WTC11 (cell line): ENCODE data around the gene SGCA. TPM values are rescaled to one million over a fixed set of nuclear protein-coding genes. Genes with fewer than 3 reads are reported as not detected.

Source experiments
- ATAC-seq: fragments of 200-7000 bp; cut with Tn5 transposase; 2 replicates; pipeline ENCODE4 v1.10.0; 2021; ENCODE audit warnings: mild to moderate bottlenecking, moderate library complexity
- CTCF ChIA-PET: fragments of 300-600 bp; sonication (Branson Sonifier 250); formaldehyde crosslinking; loops from one replicate; lab custom pipeline; 2021; ENCODE audit warnings: antibody characterized with exemption; lab: Charles Lee
- POLR2A ChIA-PET: fragments of 350-600 bp; sonication (Branson Sonifier 250); formaldehyde crosslinking; loops from one replicate; lab custom pipeline; 2021; ENCODE audit warnings: antibody characterized with exemption; lab: Charles Lee
- DNase-seq: peaks from one replicate; pipeline ENCODE4 v3.0.0; 2021; ENCODE audit warnings: low spot score
- H3K27ac Mint-ChIP-seq: 2 replicates; pipeline ENCODE4 v1.8.0; 2021; ENCODE audit warnings: mixed read lengths
- H3K27me3 Mint-ChIP-seq: 2 replicates; pipeline ENCODE4 v1.8.0; 2021; ENCODE audit warnings: low read depth, mild to moderate bottlenecking, moderate library complexity, mixed read lengths
- H3K36me3 Mint-ChIP-seq: 2 replicates; pipeline ENCODE4 v1.8.0; 2021; ENCODE audit warnings: mixed read lengths
- H3K4me1 Mint-ChIP-seq: 2 replicates; pipeline ENCODE4 v1.8.0; 2022; ENCODE audit warnings: mixed read lengths
- H3K4me3 Mint-ChIP-seq: 2 replicates; pipeline ENCODE4 v1.8.0; 2021; ENCODE audit warnings: mild to moderate bottlenecking, moderate library complexity, mixed read lengths
- H3K9me3 Mint-ChIP-seq: 2 replicates; pipeline ENCODE4 v1.8.0; 2021; ENCODE audit warnings: mixed read lengths
- ESRRA ChIP-seq: sonication (generic); formaldehyde crosslinking; IDR thresholded peaks from 2 replicates; pipeline ENCODE4 v1.8.1; 2022; ENCODE audit warnings: mild to moderate bottlenecking, missing genetic modification reagents, borderline replicate concordance
- ETV6 ChIP-seq: sonication (generic); formaldehyde crosslinking; IDR thresholded peaks from 2 replicates; pipeline ENCODE4 v1.8.1; 2022; ENCODE audit warnings: mild to moderate bottlenecking, missing genetic modification reagents
- GRHL2 ChIP-seq: fragments of 250-450 bp; sonication (Bioruptor Pico); IDR thresholded peaks from 2 replicates; pipeline ENCODE4 v1.8.0; 2022; ENCODE audit warnings: mild to moderate bottlenecking, moderate library complexity; ENCODE audit not compliant: insufficient replicate concordance, severe bottlenecking
- GTF2I ChIP-seq: fragments of 250-450 bp; sonication (Bioruptor Pico); conservative IDR thresholded peaks from 2 replicates; pipeline ENCODE4 v1.4.0; 2021; ENCODE audit warnings: mild to moderate bottlenecking
- IRF2 ChIP-seq: sonication (generic); formaldehyde crosslinking; IDR thresholded peaks from 2 replicates; pipeline ENCODE4 v1.8.0; 2022; ENCODE audit warnings: low read depth, missing genetic modification reagents, borderline replicate concordance
- MXD4 ChIP-seq: fragments of 250-450 bp; sonication (Bioruptor Pico); IDR thresholded peaks from 2 replicates; pipeline ENCODE4 v1.8.0; 2021; ENCODE audit warnings: mild to moderate bottlenecking, moderate library complexity, borderline replicate concordance
- NR3C1 ChIP-seq: sonication (generic); formaldehyde crosslinking; conservative IDR thresholded peaks from 2 replicates; pipeline ENCODE4 v1.8.1; 2023; ENCODE audit warnings: low read depth, mild to moderate bottlenecking, missing genetic modification reagents
- TEAD4 ChIP-seq: sonication (generic); formaldehyde crosslinking; IDR thresholded peaks from 2 replicates; pipeline ENCODE4 v1.8.0; 2022; ENCODE audit warnings: mild to moderate bottlenecking, missing genetic modification reagents
- ZNF396 ChIP-seq: fragments of 250-450 bp; sonication (Bioruptor Pico); IDR thresholded peaks from 2 replicates; pipeline ENCODE4 v1.8.0; 2021; ENCODE audit warnings: mild to moderate bottlenecking, moderate library complexity, borderline replicate concordance
- total RNA-seq: library from RNA; stranded (reverse); gene quantifications from 3 replicates; pipeline ENCODE4 v1.2.3, GENCODE V29; 2021
- TF ChIP-seq, protein P1 (sequence below): sonication (generic); formaldehyde crosslinking; IDR thresholded peaks from 2 replicates; pipeline ENCODE4 v1.8.0; 2023; ENCODE audit warnings: missing genetic modification reagents, mild to moderate bottlenecking, borderline replicate concordance
- TF ChIP-seq, protein P2 (sequence below): sonication (generic); formaldehyde crosslinking; IDR thresholded peaks from 2 replicates; pipeline ENCODE4 v1.8.0; 2022; ENCODE audit warnings: missing genetic modification reagents
- TF ChIP-seq, protein P3 (sequence below): fragments of 250-450 bp; sonication (Bioruptor Pico); IDR thresholded peaks from 2 replicates; pipeline ENCODE4 v1.9.0; 2021; ENCODE audit warnings: mild to moderate bottlenecking, borderline replicate concordance
- TF ChIP-seq, protein P4 (sequence below): sonication (generic); formaldehyde crosslinking; IDR thresholded peaks from 2 replicates; pipeline ENCODE4 v1.8.1; 2022; ENCODE audit warnings: low read depth, mild to moderate bottlenecking, moderate library complexity, missing genetic modification reagents, borderline replicate concordance
- TF ChIP-seq, protein P5 (sequence below): sonication (generic); formaldehyde crosslinking; IDR thresholded peaks from 2 replicates; pipeline ENCODE4 v1.8.1; 2022; ENCODE audit warnings: low read depth, missing genetic modification reagents, borderline replicate concordance

The SGCA gene
- total RNA-seq, 1 experiment from 2014 or later = 1.0 TPM

DNA sequence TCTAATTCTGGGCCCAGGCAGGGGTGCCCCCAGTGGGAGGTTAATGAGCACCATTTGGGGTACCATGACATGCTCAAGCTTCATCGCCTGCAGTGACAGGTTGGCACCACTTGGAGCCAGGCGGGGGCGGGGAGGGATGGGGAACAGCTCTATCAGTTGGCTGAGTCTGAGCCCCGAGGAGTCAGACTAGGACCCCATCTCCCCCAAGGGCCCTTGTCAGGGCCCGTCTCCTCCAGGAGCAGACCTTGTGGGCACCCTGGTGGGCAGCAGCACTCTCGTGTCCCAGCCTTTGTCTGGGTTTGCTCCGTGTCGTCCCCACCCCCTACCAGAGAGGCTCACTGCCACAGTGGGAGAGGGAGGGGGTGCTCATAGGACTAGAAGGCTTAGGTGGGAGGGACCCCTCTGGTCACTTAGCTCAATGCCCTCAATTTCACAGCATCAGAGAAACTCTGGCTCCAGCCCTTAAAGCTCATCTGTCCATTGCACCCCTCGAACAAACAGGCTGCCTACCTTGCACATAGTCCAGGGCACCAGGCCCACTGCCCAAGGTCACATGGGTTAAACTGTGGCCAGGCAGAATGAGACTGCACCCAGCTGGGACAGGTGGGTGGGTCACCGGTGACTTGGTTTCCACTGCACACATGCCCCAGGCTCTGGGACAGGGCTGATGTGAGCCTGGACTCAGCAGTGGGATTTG, 19.4 kb upstream of the SGCA start:
- Mint-ChIP-seq H3K27ac (no peak overlapping the region), H3K4me3 (no peak overlapping the region), H3K9me3 (no peaks in the 10 kb centered on the region), H3K36me3 (peaks cover 23% of the 10 kb centered on the region), H3K27me3 (peaks cover 19% of the 10 kb centered on the region), H3K4me1 (peaks cover 32% of the 10 kb centered on the region)
- ATAC-seq (no peak), DNase-seq (no peak)
- TF ChIP-seq MXD4 (CRISPR knock-in tag) (no peak), GTF2I (no peak)
- ChIA-PET POLR2A (no interaction called here), CTCF (interaction anchor here (0.6 to 4.6 kb wide), 18 partner anchors 9 to 217 kb away, joined by 3 to 23 read pairs (median 4); partner anchors contain the start of genes PDK2 and SGCA)

DNA sequence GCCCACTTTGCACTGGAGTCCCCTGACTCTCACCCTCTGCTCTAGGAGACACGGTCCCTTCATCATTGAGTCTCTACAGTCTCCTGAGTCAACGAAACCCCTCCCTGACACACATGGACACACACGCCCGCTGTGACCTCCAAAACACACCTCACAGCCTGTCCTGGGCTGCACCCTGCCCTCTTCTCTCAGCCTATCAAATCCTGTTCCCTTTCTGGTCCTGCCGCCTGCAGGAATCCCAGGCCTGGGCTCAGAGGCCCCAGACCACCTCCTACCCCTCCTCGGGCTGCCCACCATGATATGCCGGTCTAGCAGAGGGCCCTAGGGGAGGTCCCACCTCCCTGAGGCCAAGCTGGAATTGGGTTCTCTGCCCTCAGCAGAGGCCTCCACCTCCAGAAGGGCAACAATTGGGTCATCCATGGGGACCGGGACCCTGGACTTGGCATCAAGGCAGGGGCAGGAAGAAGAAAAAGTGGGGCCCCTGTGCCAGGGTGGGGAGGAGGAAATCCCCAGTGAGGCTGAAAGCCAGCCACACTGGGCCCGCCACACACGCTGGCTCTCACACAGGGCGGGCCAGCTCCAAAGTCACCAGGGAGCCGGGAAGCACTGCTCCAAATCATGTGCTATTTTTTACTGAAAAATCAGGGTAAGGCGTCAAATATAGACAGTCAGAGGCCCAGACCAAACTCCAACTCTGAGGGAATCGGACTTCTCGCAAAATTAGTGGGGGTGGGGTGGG, 18.7 kb upstream of the SGCA start:
- CTCF ChIA-PET = interaction anchor here (0.7 to 6.2 kb wide), 11 partner anchors 7 to 275 kb away, joined by 3 to 52 read pairs (median 10); partner anchors contain the start of gene PDK2
- no peaks in the 10 kb centered on the region for H3K9me3 Mint-ChIP-seq
- no peak overlapping the region for H3K27ac Mint-ChIP-seq
- H3K36me3 Mint-ChIP-seq = peaks cover 16% of the 10 kb centered on the region
- peaks cover 32% of the 10 kb centered on the region for H3K4me1 Mint-ChIP-seq
- POLR2A ChIA-PET = no interaction called here
- H3K27me3 Mint-ChIP-seq = peaks cover 19% of the 10 kb centered on the region
- DNase-seq (no peak), ATAC-seq (no peak)
- H3K4me3 Mint-ChIP-seq = peak overlapping the region; percentile 62
- TF ChIP-seq ETV6 (CRISPR knock-in tag) (no peak), ZNF396 (CRISPR knock-in tag) (no peak), TEAD4 (CRISPR knock-in tag) (no peak), ESRRA (CRISPR knock-in tag) (no peak), NR3C1 (CRISPR knock-in tag) (no peak), IRF2 (CRISPR knock-in tag) (no peak), GRHL2 (no peak)
- TF ChIP-seq, protein P1, sequence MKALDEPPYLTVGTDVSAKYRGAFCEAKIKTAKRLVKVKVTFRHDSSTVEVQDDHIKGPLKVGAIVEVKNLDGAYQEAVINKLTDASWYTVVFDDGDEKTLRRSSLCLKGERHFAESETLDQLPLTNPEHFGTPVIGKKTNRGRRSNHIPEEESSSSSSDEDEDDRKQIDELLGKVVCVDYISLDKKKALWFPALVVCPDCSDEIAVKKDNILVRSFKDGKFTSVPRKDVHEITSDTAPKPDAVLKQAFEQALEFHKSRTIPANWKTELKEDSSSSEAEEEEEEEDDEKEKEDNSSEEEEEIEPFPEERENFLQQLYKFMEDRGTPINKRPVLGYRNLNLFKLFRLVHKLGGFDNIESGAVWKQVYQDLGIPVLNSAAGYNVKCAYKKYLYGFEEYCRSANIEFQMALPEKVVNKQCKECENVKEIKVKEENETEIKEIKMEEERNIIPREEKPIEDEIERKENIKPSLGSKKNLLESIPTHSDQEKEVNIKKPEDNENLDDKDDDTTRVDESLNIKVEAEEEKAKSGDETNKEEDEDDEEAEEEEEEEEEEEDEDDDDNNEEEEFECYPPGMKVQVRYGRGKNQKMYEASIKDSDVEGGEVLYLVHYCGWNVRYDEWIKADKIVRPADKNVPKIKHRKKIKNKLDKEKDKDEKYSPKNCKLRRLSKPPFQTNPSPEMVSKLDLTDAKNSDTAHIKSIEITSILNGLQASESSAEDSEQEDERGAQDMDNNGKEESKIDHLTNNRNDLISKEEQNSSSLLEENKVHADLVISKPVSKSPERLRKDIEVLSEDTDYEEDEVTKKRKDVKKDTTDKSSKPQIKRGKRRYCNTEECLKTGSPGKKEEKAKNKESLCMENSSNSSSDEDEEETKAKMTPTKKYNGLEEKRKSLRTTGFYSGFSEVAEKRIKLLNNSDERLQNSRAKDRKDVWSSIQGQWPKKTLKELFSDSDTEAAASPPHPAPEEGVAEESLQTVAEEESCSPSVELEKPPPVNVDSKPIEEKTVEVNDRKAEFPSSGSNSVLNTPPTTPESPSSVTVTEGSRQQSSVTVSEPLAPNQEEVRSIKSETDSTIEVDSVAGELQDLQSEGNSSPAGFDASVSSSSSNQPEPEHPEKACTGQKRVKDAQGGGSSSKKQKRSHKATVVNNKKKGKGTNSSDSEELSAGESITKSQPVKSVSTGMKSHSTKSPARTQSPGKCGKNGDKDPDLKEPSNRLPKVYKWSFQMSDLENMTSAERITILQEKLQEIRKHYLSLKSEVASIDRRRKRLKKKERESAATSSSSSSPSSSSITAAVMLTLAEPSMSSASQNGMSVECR (CRISPR knock-in tag) = no peak
- TF ChIP-seq, protein P2, sequence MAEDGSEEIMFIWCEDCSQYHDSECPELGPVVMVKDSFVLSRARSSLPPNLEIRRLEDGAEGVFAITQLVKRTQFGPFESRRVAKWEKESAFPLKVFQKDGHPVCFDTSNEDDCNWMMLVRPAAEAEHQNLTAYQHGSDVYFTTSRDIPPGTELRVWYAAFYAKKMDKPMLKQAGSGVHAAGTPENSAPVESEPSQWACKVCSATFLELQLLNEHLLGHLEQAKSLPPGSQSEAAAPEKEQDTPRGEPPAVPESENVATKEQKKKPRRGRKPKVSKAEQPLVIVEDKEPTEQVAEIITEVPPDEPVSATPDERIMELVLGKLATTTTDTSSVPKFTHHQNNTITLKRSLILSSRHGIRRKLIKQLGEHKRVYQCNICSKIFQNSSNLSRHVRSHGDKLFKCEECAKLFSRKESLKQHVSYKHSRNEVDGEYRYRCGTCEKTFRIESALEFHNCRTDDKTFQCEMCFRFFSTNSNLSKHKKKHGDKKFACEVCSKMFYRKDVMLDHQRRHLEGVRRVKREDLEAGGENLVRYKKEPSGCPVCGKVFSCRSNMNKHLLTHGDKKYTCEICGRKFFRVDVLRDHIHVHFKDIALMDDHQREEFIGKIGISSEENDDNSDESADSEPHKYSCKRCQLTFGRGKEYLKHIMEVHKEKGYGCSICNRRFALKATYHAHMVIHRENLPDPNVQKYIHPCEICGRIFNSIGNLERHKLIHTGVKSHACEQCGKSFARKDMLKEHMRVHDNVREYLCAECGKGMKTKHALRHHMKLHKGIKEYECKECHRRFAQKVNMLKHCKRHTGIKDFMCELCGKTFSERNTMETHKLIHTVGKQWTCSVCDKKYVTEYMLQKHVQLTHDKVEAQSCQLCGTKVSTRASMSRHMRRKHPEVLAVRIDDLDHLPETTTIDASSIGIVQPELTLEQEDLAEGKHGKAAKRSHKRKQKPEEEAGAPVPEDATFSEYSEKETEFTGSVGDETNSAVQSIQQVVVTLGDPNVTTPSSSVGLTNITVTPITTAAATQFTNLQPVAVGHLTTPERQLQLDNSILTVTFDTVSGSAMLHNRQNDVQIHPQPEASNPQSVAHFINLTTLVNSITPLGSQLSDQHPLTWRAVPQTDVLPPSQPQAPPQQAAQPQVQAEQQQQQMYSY (CRISPR knock-in tag) = no peak
- TF ChIP-seq, protein P3, sequence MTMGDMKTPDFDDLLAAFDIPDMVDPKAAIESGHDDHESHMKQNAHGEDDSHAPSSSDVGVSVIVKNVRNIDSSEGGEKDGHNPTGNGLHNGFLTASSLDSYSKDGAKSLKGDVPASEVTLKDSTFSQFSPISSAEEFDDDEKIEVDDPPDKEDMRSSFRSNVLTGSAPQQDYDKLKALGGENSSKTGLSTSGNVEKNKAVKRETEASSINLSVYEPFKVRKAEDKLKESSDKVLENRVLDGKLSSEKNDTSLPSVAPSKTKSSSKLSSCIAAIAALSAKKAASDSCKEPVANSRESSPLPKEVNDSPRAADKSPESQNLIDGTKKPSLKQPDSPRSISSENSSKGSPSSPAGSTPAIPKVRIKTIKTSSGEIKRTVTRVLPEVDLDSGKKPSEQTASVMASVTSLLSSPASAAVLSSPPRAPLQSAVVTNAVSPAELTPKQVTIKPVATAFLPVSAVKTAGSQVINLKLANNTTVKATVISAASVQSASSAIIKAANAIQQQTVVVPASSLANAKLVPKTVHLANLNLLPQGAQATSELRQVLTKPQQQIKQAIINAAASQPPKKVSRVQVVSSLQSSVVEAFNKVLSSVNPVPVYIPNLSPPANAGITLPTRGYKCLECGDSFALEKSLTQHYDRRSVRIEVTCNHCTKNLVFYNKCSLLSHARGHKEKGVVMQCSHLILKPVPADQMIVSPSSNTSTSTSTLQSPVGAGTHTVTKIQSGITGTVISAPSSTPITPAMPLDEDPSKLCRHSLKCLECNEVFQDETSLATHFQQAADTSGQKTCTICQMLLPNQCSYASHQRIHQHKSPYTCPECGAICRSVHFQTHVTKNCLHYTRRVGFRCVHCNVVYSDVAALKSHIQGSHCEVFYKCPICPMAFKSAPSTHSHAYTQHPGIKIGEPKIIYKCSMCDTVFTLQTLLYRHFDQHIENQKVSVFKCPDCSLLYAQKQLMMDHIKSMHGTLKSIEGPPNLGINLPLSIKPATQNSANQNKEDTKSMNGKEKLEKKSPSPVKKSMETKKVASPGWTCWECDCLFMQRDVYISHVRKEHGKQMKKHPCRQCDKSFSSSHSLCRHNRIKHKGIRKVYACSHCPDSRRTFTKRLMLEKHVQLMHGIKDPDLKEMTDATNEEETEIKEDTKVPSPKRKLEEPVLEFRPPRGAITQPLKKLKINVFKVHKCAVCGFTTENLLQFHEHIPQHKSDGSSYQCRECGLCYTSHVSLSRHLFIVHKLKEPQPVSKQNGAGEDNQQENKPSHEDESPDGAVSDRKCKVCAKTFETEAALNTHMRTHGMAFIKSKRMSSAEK (CRISPR knock-in tag) = no peak
- TF ChIP-seq, protein P4, sequence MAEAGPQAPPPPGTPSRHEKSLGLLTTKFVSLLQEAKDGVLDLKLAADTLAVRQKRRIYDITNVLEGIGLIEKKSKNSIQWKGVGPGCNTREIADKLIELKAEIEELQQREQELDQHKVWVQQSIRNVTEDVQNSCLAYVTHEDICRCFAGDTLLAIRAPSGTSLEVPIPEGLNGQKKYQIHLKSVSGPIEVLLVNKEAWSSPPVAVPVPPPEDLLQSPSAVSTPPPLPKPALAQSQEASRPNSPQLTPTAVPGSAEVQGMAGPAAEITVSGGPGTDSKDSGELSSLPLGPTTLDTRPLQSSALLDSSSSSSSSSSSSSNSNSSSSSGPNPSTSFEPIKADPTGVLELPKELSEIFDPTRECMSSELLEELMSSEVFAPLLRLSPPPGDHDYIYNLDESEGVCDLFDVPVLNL (CRISPR knock-in tag) = no peak
- TF ChIP-seq, protein P5, sequence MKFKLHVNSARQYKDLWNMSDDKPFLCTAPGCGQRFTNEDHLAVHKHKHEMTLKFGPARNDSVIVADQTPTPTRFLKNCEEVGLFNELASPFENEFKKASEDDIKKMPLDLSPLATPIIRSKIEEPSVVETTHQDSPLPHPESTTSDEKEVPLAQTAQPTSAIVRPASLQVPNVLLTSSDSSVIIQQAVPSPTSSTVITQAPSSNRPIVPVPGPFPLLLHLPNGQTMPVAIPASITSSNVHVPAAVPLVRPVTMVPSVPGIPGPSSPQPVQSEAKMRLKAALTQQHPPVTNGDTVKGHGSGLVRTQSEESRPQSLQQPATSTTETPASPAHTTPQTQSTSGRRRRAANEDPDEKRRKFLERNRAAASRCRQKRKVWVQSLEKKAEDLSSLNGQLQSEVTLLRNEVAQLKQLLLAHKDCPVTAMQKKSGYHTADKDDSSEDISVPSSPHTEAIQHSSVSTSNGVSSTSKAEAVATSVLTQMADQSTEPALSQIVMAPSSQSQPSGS = no peak
